ENCODE results near the gene MPZL2. TPM values are rescaled to one million over a fixed set of nuclear protein-coding genes. Genes with fewer than 3 reads are reported as not detected.

Gene MPZL2
- total and polyA plus RNA-seq, 2 of the 13 experiments (the other 11 are each of a cell fraction or from before 2014, with no cell fraction given): 27.9 to 53.7 TPM

DNA sequence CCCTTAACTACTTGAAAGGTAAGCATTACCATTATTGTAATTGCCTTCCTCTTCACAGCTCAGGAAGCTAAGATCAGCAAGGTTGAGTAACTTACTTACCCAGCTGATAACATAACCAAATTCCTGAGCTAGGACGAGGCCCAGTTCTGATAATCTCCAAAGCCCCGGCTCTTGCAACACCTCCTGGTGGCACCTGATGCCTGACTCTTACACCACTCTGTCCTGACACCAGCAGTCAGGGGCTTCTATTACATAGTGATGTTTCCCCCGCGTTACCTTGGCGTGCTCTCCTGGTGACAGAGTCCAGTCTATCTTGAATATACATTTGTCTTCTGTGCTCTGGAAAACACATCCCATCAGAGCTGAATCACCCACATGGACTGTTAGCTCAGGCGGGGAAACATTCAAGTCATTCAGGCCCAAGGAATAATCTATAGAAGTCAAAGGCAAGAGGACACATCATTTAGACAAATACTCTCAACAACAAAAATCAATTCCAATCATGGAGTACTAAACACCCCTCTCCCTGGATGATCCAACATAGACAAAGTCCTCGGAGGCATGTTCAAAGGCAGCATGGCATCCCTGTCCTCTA lies 51.9 kb downstream of the MPZL2 start (continued):
- TF ChIP-seq, protein P1, sequence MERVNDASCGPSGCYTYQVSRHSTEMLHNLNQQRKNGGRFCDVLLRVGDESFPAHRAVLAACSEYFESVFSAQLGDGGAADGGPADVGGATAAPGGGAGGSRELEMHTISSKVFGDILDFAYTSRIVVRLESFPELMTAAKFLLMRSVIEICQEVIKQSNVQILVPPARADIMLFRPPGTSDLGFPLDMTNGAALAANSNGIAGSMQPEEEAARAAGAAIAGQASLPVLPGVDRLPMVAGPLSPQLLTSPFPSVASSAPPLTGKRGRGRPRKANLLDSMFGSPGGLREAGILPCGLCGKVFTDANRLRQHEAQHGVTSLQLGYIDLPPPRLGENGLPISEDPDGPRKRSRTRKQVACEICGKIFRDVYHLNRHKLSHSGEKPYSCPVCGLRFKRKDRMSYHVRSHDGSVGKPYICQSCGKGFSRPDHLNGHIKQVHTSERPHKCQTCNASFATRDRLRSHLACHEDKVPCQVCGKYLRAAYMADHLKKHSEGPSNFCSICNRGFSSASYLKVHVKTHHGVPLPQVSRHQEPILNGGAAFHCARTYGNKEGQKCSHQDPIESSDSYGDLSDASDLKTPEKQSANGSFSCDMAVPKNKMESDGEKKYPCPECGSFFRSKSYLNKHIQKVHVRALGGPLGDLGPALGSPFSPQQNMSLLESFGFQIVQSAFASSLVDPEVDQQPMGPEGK (CRISPR knock-in tag; IDR thresholded peaks at IDR 0.05): peak; percentile 89
- TF ChIP-seq ZNF12 (CRISPR knock-in tag; IDR thresholded peaks at IDR 0.05): peak; percentile 94
- TF ChIP-seq KMT2B (CRISPR knock-in tag; IDR thresholded peaks at IDR 0.05): no peak; the same call in 1 of the 2 replicates
- no peak for TF ChIP-seq MAFG (CRISPR knock-in tag; IDR thresholded peaks at IDR 0.05)
- peak; percentile 74 for TF ChIP-seq ZFX (CRISPR knock-in tag; IDR thresholded peaks at IDR 0.05; ENCODE audit: low read depth)
- TF ChIP-seq SP2 (CRISPR knock-in tag; IDR thresholded peaks at IDR 0.05): no peak
- TF ChIP-seq ETV6 (CRISPR knock-in tag; conservative IDR thresholded peaks at IDR 0.05): peak; percentile 50; the same call in 1 of the 2 replicates
- TF ChIP-seq, protein P2, sequence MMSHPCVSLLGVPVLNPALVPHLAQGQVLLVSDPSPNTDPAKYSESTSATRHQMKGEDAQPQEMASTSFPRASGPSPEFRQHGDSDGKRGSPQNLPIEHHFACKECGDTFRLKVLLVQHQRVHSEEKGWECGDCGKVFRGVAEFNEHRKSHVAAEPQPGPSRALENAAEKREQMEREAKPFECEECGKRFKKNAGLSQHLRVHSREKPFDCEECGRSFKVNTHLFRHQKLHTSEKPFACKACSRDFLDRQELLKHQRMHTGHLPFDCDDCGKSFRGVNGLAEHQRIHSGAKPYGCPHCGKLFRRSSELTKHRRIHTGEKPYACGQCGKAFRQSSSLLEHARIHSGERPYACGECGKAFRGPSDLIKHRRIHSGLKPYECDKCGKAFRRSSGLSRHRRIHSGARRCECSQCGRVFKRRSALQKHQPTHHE (CRISPR knock-in tag; IDR thresholded peaks at IDR 0.05; ENCODE audit: borderline replicate concordance): peak; percentile 61; the same call in 1 of the 2 replicates
- no peak for TF ChIP-seq ZNF224 (CRISPR knock-in tag; IDR thresholded peaks at IDR 0.05)
- TF ChIP-seq, protein P3, sequence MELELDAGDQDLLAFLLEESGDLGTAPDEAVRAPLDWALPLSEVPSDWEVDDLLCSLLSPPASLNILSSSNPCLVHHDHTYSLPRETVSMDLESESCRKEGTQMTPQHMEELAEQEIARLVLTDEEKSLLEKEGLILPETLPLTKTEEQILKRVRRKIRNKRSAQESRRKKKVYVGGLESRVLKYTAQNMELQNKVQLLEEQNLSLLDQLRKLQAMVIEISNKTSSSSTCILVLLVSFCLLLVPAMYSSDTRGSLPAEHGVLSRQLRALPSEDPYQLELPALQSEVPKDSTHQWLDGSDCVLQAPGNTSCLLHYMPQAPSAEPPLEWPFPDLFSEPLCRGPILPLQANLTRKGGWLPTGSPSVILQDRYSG (CRISPR knock-in tag; IDR thresholded peaks at IDR 0.05): peak; percentile 64; the same call in 1 of the 2 replicates
- TF ChIP-seq ARNTL (CRISPR knock-in tag; IDR thresholded peaks at IDR 0.05): peak; percentile 85
- TF ChIP-seq, protein P4, sequence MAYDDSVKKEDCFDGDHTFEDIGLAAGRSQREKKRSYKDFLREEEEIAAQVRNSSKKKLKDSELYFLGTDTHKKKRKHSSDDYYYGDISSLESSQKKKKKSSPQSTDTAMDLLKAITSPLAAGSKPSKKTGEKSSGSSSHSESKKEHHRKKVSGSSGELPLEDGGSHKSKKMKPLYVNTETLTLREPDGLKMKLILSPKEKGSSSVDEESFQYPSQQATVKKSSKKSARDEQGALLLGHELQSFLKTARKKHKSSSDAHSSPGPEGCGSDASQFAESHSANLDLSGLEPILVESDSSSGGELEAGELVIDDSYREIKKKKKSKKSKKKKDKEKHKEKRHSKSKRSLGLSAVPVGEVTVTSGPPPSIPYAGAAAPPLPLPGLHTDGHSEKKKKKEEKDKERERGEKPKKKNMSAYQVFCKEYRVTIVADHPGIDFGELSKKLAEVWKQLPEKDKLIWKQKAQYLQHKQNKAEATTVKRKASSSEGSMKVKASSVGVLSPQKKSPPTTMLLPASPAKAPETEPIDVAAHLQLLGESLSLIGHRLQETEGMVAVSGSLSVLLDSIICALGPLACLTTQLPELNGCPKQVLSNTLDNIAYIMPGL (CRISPR knock-in tag; IDR thresholded peaks at IDR 0.05; ENCODE audit: borderline replicate concordance in 1 of 2, low read depth in 1 of 2): peak in 1 of 2 experiments; percentile 63; a peak in 1 of 4 replicates
- TF ChIP-seq, protein P5, sequence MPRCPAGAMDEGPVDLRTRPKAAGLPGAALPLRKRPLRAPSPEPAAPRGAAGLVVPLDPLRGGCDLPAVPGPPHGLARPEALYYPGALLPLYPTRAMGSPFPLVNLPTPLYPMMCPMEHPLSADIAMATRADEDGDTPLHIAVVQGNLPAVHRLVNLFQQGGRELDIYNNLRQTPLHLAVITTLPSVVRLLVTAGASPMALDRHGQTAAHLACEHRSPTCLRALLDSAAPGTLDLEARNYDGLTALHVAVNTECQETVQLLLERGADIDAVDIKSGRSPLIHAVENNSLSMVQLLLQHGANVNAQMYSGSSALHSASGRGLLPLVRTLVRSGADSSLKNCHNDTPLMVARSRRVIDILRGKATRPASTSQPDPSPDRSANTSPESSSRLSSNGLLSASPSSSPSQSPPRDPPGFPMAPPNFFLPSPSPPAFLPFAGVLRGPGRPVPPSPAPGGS (CRISPR knock-in tag; IDR thresholded peaks at IDR 0.05): no peak
- peak; percentile 67; the same call in 1 of the 2 replicates for TF ChIP-seq JUNB (CRISPR knock-in tag; IDR thresholded peaks at IDR 0.05; ENCODE audit: borderline replicate concordance)
- TF ChIP-seq TBL1XR1 (IDR thresholded peaks at IDR 0.05; ENCODE audit: borderline replicate concordance, low read length, partially characterized antibody): peak; percentile 77
- peak; percentile 78; the same call in 1 of the 2 replicates for TF ChIP-seq NKX3-1 (CRISPR knock-in tag; IDR thresholded peaks at IDR 0.05)
- TF ChIP-seq GABPB1 (CRISPR knock-in tag; IDR thresholded peaks at IDR 0.05): peak; percentile 54; the same call in 1 of the 2 replicates
- TF ChIP-seq KLF12 (CRISPR knock-in tag; IDR thresholded peaks at IDR 0.05; ENCODE audit: borderline replicate concordance): peak; percentile 39; the same call in 1 of the 2 replicates
- no peak for TF ChIP-seq PAF1 (CRISPR knock-in tag; IDR thresholded peaks at IDR 0.05)
- peak; percentile 76; the same call in 1 of the 2 replicates for TF ChIP-seq ZNF205 (CRISPR knock-in tag; IDR thresholded peaks at IDR 0.05)
